Neural progenitor cell (in vitro differentiated cells): ENCODE data around the gene ADCY5. TPM values are rescaled to one million over a fixed set of nuclear protein-coding genes. Genes with fewer than 3 reads are reported as not detected.

ENCODE experiments used
- DNase-seq: peaks from one replicate; pipeline ENCODE4 v3.0.0-alpha.2; 2016; ENCODE audit warnings: low spot score
- H2AFZ ChIP-seq: fragments of 200-600 bp; sonication (generic); replicated peaks from 2 replicates; pipeline ENCODE4 v1.6.1; 2016; ENCODE audit warnings: antibody characterized with exemption
- H3F3A ChIP-seq: fragments of 200-600 bp; sonication (generic); 2 replicates; pipeline ENCODE4 v1.6.1; 2016; ENCODE audit warnings: antibody characterized with exemption, low read depth
- H3K27ac ChIP-seq: fragments of 200-600 bp; sonication (generic); 2 replicates; pipeline ENCODE4 v1.5.1; 2016; ENCODE audit warnings: mild to moderate bottlenecking
- H3K27me3 ChIP-seq: fragments of 200-600 bp; sonication (generic); 2 replicates; pipeline ENCODE4 v1.6.1; 2016; ENCODE audit warnings: mild to moderate bottlenecking, moderate library complexity
- H3K36me3 ChIP-seq: fragments of 200-600 bp; sonication (generic); 2 replicates; pipeline ENCODE4 v1.5.1; 2016
- H3K4me1 ChIP-seq: fragments of 200-600 bp; sonication (generic); 2 replicates; pipeline ENCODE4 v1.6.1; 2016; ENCODE audit warnings: mixed run types
- H3K4me2 ChIP-seq: fragments of 200-600 bp; sonication (generic); 2 replicates; pipeline ENCODE4 v1.6.1; 2016
- H3K4me3 ChIP-seq: fragments of 200-600 bp; sonication (generic); 2 replicates; pipeline ENCODE4 v1.5.1; 2016
- H3K79me2 ChIP-seq: fragments of 200-600 bp; sonication (generic); 2 replicates; pipeline ENCODE4 v1.6.1; 2016; ENCODE audit warnings: low read depth
- H3K9ac ChIP-seq: fragments of 200-600 bp; sonication (generic); 2 replicates; pipeline ENCODE4 v1.6.1; 2016
- H3K9me3 ChIP-seq: fragments of 200-600 bp; sonication (generic); 2 replicates; pipeline ENCODE4 v1.5.1; 2016; ENCODE audit warnings: low read depth
- H4K20me1 ChIP-seq: fragments of 200-600 bp; sonication (generic); 2 replicates; pipeline ENCODE4 v1.6.1; 2016; ENCODE audit warnings: low read depth
- H3K27ac Mint-ChIP-seq: 3 replicates; pipeline ENCODE4 v1.8.0; 2021; ENCODE audit warnings: mixed read lengths
- H3K27me3 Mint-ChIP-seq: 2 replicates; pipeline ENCODE4 v1.8.0; 2022; ENCODE audit warnings: low read depth, mild to moderate bottlenecking, inconsistent platforms, moderate library complexity, mixed read lengths; ENCODE audit not compliant: insufficient read depth
- H3K36me3 Mint-ChIP-seq: 3 replicates; pipeline ENCODE4 v1.8.0; 2021; ENCODE audit warnings: mixed read lengths
- H3K4me1 Mint-ChIP-seq: 3 replicates; pipeline ENCODE4 v1.8.0; 2021; ENCODE audit warnings: mixed read lengths
- H3K4me3 Mint-ChIP-seq: 3 replicates; pipeline ENCODE4 v1.8.0; 2021; ENCODE audit warnings: mild to moderate bottlenecking, moderate library complexity, mixed read lengths
- H3K9me3 Mint-ChIP-seq: 3 replicates; pipeline ENCODE4 v1.8.0; 2020; ENCODE audit warnings: mixed read lengths
- CTCF ChIP-seq: fragments of 200-600 bp; sonication (generic); IDR thresholded peaks from 2 replicates; pipeline ENCODE4 v1.5.1; 2017; ENCODE audit warnings: antibody characterized with exemption, mild to moderate bottlenecking
- EZH2 ChIP-seq: fragments of 200-600 bp; sonication (generic); IDR thresholded peaks from 2 replicates; pipeline ENCODE4 v1.6.1; 2017; ENCODE audit warnings: antibody characterized with exemption, mild to moderate bottlenecking, moderate library complexity
- EZH2phosphoT487 ChIP-seq: fragments of 200-600 bp; sonication (generic); IDR thresholded peaks from 2 replicates; pipeline ENCODE4 v1.6.1; 2017; ENCODE audit warnings: antibody characterized with exemption
- total RNA-seq: library from RNA; depleted of rRNA; stranded (reverse); fragments of >200 nt; gene quantifications from 2 replicates; pipeline ENCODE4 v1.2.3, GENCODE V29; 2015; ENCODE audit warnings: low replicate concordance

Gene ADCY5
- total RNA-seq, 1 donor from 2014 or later: 1.6 TPM

- Histone ChIP-seq H3K4me3 (no peak overlapping the region), H3K4me1 (peaks cover 8% of the 10 kb centered on the region), H4K20me1 (no peaks in the 10 kb centered on the region), H3K36me3 (no peaks in the 10 kb centered on the region), H3K79me2 (no peaks in the 10 kb centered on the region), H3K27me3 (no peaks in the 10 kb centered on the region), H3K9me3 (no peaks in the 10 kb centered on the region), H3K9ac (no peak overlapping the region), H3F3A (no peaks in the 10 kb centered on the region), H2AFZ (peak overlapping the region; percentile 26), H3K4me2 (peak overlapping the region; percentile 47), H3K27ac (no peak overlapping the region)
- H3K27ac Mint-ChIP-seq: peak overlapping the region; percentile 61
- peak; percentile 58 for DNase-seq
- H3K36me3 Mint-ChIP-seq: no peaks in the 10 kb centered on the region
- TF ChIP-seq CTCF (no peak), EZH2 (no peak), EZH2phosphoT487 (no peak)
- H3K27me3 Mint-ChIP-seq: peaks cover 13% of the 10 kb centered on the region
- H3K4me1 Mint-ChIP-seq: peaks cover 43% of the 10 kb centered on the region
- no peak overlapping the region for H3K4me3 Mint-ChIP-seq
- no peaks in the 10 kb centered on the region for H3K9me3 Mint-ChIP-seq
Measured at GRCh38 chr3:123383091-123384053, 65.5 kb downstream of the ADCY5 start.

- H4K20me1 ChIP-seq: no peaks in the 10 kb centered on the region
- H3K27ac ChIP-seq: no peak overlapping the region
- H3K9me3 ChIP-seq: no peaks in the 10 kb centered on the region
- Mint-ChIP-seq H3K27me3 (peaks cover 11% of the 10 kb centered on the region), H3K4me3 (no peak overlapping the region), H3K4me1 (peaks cover 30% of the 10 kb centered on the region), H3K9me3 (no peaks in the 10 kb centered on the region), H3K27ac (no peak overlapping the region), H3K36me3 (no peaks in the 10 kb centered on the region)
- no peaks in the 10 kb centered on the region for H3K27me3 ChIP-seq
- no peak overlapping the region for H3K4me3 ChIP-seq
- H3K4me2 ChIP-seq: no peak overlapping the region
- H2AFZ ChIP-seq: no peak overlapping the region
- no peaks in the 10 kb centered on the region for H3K36me3 ChIP-seq
- H3K4me1 ChIP-seq: peaks cover 8% of the 10 kb centered on the region
- no peaks in the 10 kb centered on the region for H3F3A ChIP-seq
- no peak for DNase-seq
- no peak overlapping the region for H3K9ac ChIP-seq
- no peak for TF ChIP-seq CTCF
- no peak for TF ChIP-seq EZH2phosphoT487
- TF ChIP-seq EZH2: no peak
- no peaks in the 10 kb centered on the region for H3K79me2 ChIP-seq
Measured at GRCh38 chr3:123380261-123380660, 68.6 kb downstream of the ADCY5 start.

GRCh38 chr3:123379041-123379830 is 69.7 kb downstream of the ADCY5 start:
- H3K27ac ChIP-seq: no peak overlapping the region
- H3K9me3 ChIP-seq: no peaks in the 10 kb centered on the region
- no peak overlapping the region for H2AFZ ChIP-seq
- H3K9ac ChIP-seq: no peak overlapping the region
- no peaks in the 10 kb centered on the region for H3K79me2 ChIP-seq
- H3F3A ChIP-seq: no peaks in the 10 kb centered on the region
- H3K36me3 ChIP-seq: no peaks in the 10 kb centered on the region
- Mint-ChIP-seq H3K36me3 (no peaks in the 10 kb centered on the region), H3K27ac (peak overlapping the region; percentile 29), H3K27me3 (peaks cover 9% of the 10 kb centered on the region), H3K4me3 (peak overlapping the region; percentile 48), H3K9me3 (no peaks in the 10 kb centered on the region), H3K4me1 (peaks cover 23% of the 10 kb centered on the region)
- H3K4me1 ChIP-seq: peaks cover 8% of the 10 kb centered on the region
- no peaks in the 10 kb centered on the region for H3K27me3 ChIP-seq
- no peak overlapping the region for H3K4me3 ChIP-seq
- no peak overlapping the region for H3K4me2 ChIP-seq
- TF ChIP-seq EZH2 (no peak), CTCF (no peak), EZH2phosphoT487 (no peak)
- no peak for DNase-seq
- H4K20me1 ChIP-seq: no peaks in the 10 kb centered on the region
